HUDEP-2 (cell line): ENCODE measurements around the gene CFHR2.

ENCODE experiments used
- DNase-seq, 76 experiments: peaks; one replicate each; lab custom pipeline; 2025; ENCODE audit not compliant: unreplicated experiment in 76 of 76; lab: John Stamatoyannopoulos, UW

CFHR2 gene

GRCh38 chr1:196997423-196997822, 53.9 kb downstream of the CFHR2 start:
- no peak for DNase-seq

- no peak for DNase-seq
Measured at GRCh38 chr1:197001828-197002227, 58.3 kb downstream of the CFHR2 start.

- no peak for DNase-seq
Measured at GRCh38 chr1:197003132-197003531, 59.6 kb downstream of the CFHR2 start.

- DNase-seq, result no peak
Measured at GRCh38 chr1:197008861-197009260, 65.3 kb downstream of the CFHR2 start.
